ENCODE results near the gene NDUFS8. TPM values are rescaled to one million over a fixed set of nuclear protein-coding genes. Genes with fewer than 3 reads are reported as not detected.

The NDUFS8 gene
- total RNA-seq, 1 experiment from 2014 or later, result 214 TPM

- H3T11ph ChIP-seq (ENCODE audit: low read length), result no peak overlapping the region
- DNase-seq, result no peak
- H2AFZ ChIP-seq (ENCODE audit: low read length), result no peak overlapping the region
- H3K79me1 ChIP-seq (ENCODE audit: insufficient read depth, low read depth, low read length, poor library complexity, severe bottlenecking), result no peaks in the 10 kb centered on the region
- H3K9me3 ChIP-seq (ENCODE audit: control insufficient read depth, low read depth, low read length), result no peaks in the 10 kb centered on the region
- H3K4me1 ChIP-seq (ENCODE audit: insufficient read depth, low read length), result no peaks in the 10 kb centered on the region; the same call in 1 of the 2 replicates
- H3K4me2 ChIP-seq (ENCODE audit: insufficient read depth, insufficient read length, low read length), result no peak overlapping the region
- H3K4ac ChIP-seq (ENCODE audit: low read depth, low read length), result no peak overlapping the region
- peaks cover 0 to 2% (median 0%) of the 10 kb centered on the region in 3 experiments; a peak in 2 of 7 replicates for H3K36me3 Mint-ChIP-seq (ENCODE audit: insufficient read depth in 1 of 3, low read depth in 3 of 3)
- no peak overlapping the region for H3K23ac ChIP-seq (ENCODE audit: insufficient read length, low read depth, low read length)
- no peaks in the 10 kb centered on the region; a peak in 1 of 5 replicates for H3K9me3 Mint-ChIP-seq
- no peaks in the 10 kb centered on the region for H3K27me3 ChIP-seq (ENCODE audit: insufficient read depth, low read length)
- no peak overlapping the region for H4K5ac ChIP-seq (ENCODE audit: insufficient read length, low read depth, low read length)
- TF ChIP-seq CTCF (conservative IDR thresholded peaks at IDR 0.05), result no peak
- H3K79me2 ChIP-seq (ENCODE audit: insufficient read depth, low read length), result no peaks in the 10 kb centered on the region
- no peak overlapping the region for H4K8ac ChIP-seq (replicated peaks; ENCODE audit: insufficient read length, low read depth, low read length)
- no CpG with 5 or more reads among the region's 9 CpGs for WGBS (ENCODE audit: extremely low coverage, insufficient read length, low lambda C conversion rate)
- no peak overlapping the region for H2AK5ac ChIP-seq (ENCODE audit: insufficient read length, low read length)
- no peak overlapping the region for H3K56ac ChIP-seq (ENCODE audit: insufficient read length, low read depth, low read length)
- H2BK12ac ChIP-seq (ENCODE audit: insufficient read length, low read depth, low read length), result no peak overlapping the region
- H2BK120ac ChIP-seq (ENCODE audit: low read depth, low read length, poor library complexity, severe bottlenecking), result no peak overlapping the region
- H3K14ac ChIP-seq (ENCODE audit: insufficient read depth, low read length), result no peak overlapping the region
- H2BK5ac ChIP-seq (ENCODE audit: insufficient read length, low read length), result no peak overlapping the region
- H3K27me3 Mint-ChIP-seq (ENCODE audit: low read depth), result peaks cover 12% of the 10 kb centered on the region
- H2BK20ac ChIP-seq (ENCODE audit: low read depth, low read length, poor library complexity, severe bottlenecking), result no peak overlapping the region
- no peak overlapping the region for H3K18ac ChIP-seq (ENCODE audit: insufficient read length, low read depth, low read length)
- no peak overlapping the region for H3K9ac ChIP-seq (ENCODE audit: extremely low read depth, insufficient read length, low read length)
- peak overlapping the region; percentile 69 to 79 for H3K4me3 Mint-ChIP-seq
- H4K20me1 ChIP-seq (ENCODE audit: control insufficient read depth, insufficient read depth, insufficient read length), result no peaks in the 10 kb centered on the region
- H4K91ac ChIP-seq (ENCODE audit: insufficient read length, low read depth, low read length), result no peak overlapping the region
- peaks cover 4% of the 10 kb centered on the region for H3K23me2 ChIP-seq (ENCODE audit: insufficient read length, low read depth, low read length, poor library complexity, severe bottlenecking)
- no peak overlapping the region for H3K27ac Mint-ChIP-seq
- H3K27ac ChIP-seq (ENCODE audit: insufficient read length, low read depth, low read length), result no peak overlapping the region
- peaks cover 14 to 18% of the 10 kb centered on the region in 2 experiments for H3K4me1 Mint-ChIP-seq
- H2BK15ac ChIP-seq (ENCODE audit: low read depth, low read length), result no peak overlapping the region
Measured at GRCh38 chr11:68002575-68002937, 27.9 kb upstream of the NDUFS8 start.
